Measurements from ENCODE around the gene DDOST. TPM values are rescaled to one million over a fixed set of nuclear protein-coding genes. Genes with fewer than 3 reads are reported as not detected.
A peak's percentile ranks its signal among the peaks of the same experiment; 100 is the strongest.

DDOST gene
- total RNA-seq, 1 donor from 2014 or later, result 246 TPM

GRCh38 chr1:20660847-20661206 is 342 bp downstream of the DDOST start:
- DNase-seq (ENCODE audit: low spot score), result no peak

GRCh38 chr1:20660363-20660762 is 806 bp downstream of the DDOST start:
- no peak for DNase-seq (ENCODE audit: low spot score)

GRCh38 chr1:20658166-20658915 is 2.8 kb downstream of the DDOST start:
- no peak for DNase-seq (ENCODE audit: low spot score)

- no peak for DNase-seq (ENCODE audit: low spot score)
These were observed 4.1 kb downstream of the DDOST start for GRCh38 chr1:20657024-20657423.

GRCh38 chr1:20654104-20654690 is 7.0 kb downstream of the DDOST start:
- DNase-seq (ENCODE audit: low spot score), result no peak

GRCh38 chr1:20652300-20652699 is 8.9 kb downstream of the DDOST start:
- DNase-seq (ENCODE audit: low spot score), result no peak

GRCh38 chr1:20648946-20649345 is 12.2 kb downstream of the DDOST start:
- no peak for DNase-seq (ENCODE audit: low spot score)

- no peak for DNase-seq (ENCODE audit: low spot score)
These were observed 12.7 kb downstream of the DDOST start for GRCh38 chr1:20648438-20648837.

- DNase-seq (ENCODE audit: low spot score), result no peak
These were observed 15.8 kb downstream of the DDOST start for GRCh38 chr1:20645414-20645813.

GRCh38 chr1:20644416-20644815 is 16.8 kb downstream of the DDOST start:
- no peak for DNase-seq (ENCODE audit: low spot score)

GRCh38 chr1:20643080-20643479 is 18.1 kb downstream of the DDOST start:
- no peak for DNase-seq (ENCODE audit: low spot score)

GRCh38 chr1:20641975-20642374 is 19.2 kb downstream of the DDOST start:
- DNase-seq (ENCODE audit: low spot score), result no peak

- peak; percentile 46 for DNase-seq (ENCODE audit: low spot score)
These were observed 21.0 kb downstream of the DDOST start for GRCh38 chr1:20640183-20640597.

- no peak for DNase-seq (ENCODE audit: low spot score)
These were observed 24.3 kb downstream of the DDOST start for GRCh38 chr1:20636785-20637347.

- DNase-seq (ENCODE audit: low spot score), result peak; percentile 17
These were observed 26.5 kb downstream of the DDOST start for GRCh38 chr1:20634594-20635084.

- peak; percentile 11 for DNase-seq (ENCODE audit: low spot score)
These were observed 27.0 kb downstream of the DDOST start for GRCh38 chr1:20634065-20634593.

- DNase-seq (ENCODE audit: low spot score), result peak; percentile 63
These were observed 27.7 kb downstream of the DDOST start, which contains the start of gene PINK1 for GRCh38 chr1:20633190-20634064. Gene PINK1 (plus strand): TSS chr1:20633458. CDS start chr1:20633549, 91 bp downstream.

- no peak for DNase-seq (ENCODE audit: low spot score)
These were observed 28.8 kb downstream of the DDOST start for GRCh38 chr1:20632386-20632785.

GRCh38 chr1:20630729-20631128 is 30.4 kb downstream of the DDOST start:
- DNase-seq (ENCODE audit: low spot score), result no peak

- no peak for DNase-seq (ENCODE audit: low spot score)
These were observed 34.6 kb downstream of the DDOST start for GRCh38 chr1:20626524-20626923.

- no peak for DNase-seq (ENCODE audit: low spot score)
These were observed 35.1 kb downstream of the DDOST start for GRCh38 chr1:20626098-20626427.

Measured in umbilical cord (tissue), 2 donors.